ENCODE data around the gene UBAC1. TPM values are rescaled to one million over a fixed set of nuclear protein-coding genes. Genes with fewer than 3 reads are reported as not detected.

UBAC1 gene
- total RNA-seq, 2 donors from 2014 or later: 37.9 to 39.3 TPM

- no peak overlapping the region for H3K27ac ChIP-seq
- DNase-seq (ENCODE audit: low spot score) (no peak), ATAC-seq (ENCODE audit: insufficient number of reproducible peaks, low FRiP score, low read depth) (no peak)
- TF ChIP-seq CTCF (IDR thresholded peaks at IDR 0.05): no peak
- no peaks in the 10 kb centered on the region for H3K27me3 ChIP-seq (replicated peaks; ENCODE audit: insufficient read depth)
- H3K4me3 ChIP-seq: no peak overlapping the region
- no peaks in the 10 kb centered on the region for H3K36me3 ChIP-seq
- peaks cover 16 to 41% of the 10 kb centered on the region in 2 donors for H3K4me1 ChIP-seq (ENCODE audit: control insufficient read depth in 1 of 2, low read depth in 2 of 2)
- no peaks in the 10 kb centered on the region for H3K9me3 ChIP-seq
Observed at GRCh38 chr9:135888766-135889394, 72.3 kb downstream of the UBAC1 start.

GRCh38 chr9:135888126-135888765 is 72.9 kb downstream of the UBAC1 start:
- Histone ChIP-seq H3K36me3 (no peaks in the 10 kb centered on the region), H3K27ac (no peak overlapping the region), H3K9me3 (no peaks in the 10 kb centered on the region), H3K4me1 (ENCODE audit: control insufficient read depth in 1 of 2, low read depth in 2 of 2) (peaks cover 16 to 41% of the 10 kb centered on the region in 2 donors), H3K27me3 (replicated peaks; ENCODE audit: insufficient read depth) (no peaks in the 10 kb centered on the region), H3K4me3 (no peak overlapping the region)
- no peak for ATAC-seq (ENCODE audit: insufficient number of reproducible peaks, low FRiP score, low read depth)
- TF ChIP-seq CTCF (IDR thresholded peaks at IDR 0.05): no peak
- no peak for DNase-seq (ENCODE audit: low spot score)

GRCh38 chr9:135887585-135888050 is 73.6 kb downstream of the UBAC1 start:
- peaks cover 16 to 41% of the 10 kb centered on the region in 2 donors for H3K4me1 ChIP-seq (ENCODE audit: control insufficient read depth in 1 of 2, low read depth in 2 of 2)
- no peaks in the 10 kb centered on the region for H3K27me3 ChIP-seq (replicated peaks; ENCODE audit: insufficient read depth)
- DNase-seq (ENCODE audit: low spot score): no peak
- ATAC-seq (ENCODE audit: insufficient number of reproducible peaks, low FRiP score, low read depth): no peak
- no peak for TF ChIP-seq CTCF (IDR thresholded peaks at IDR 0.05)
- H3K36me3 ChIP-seq: no peaks in the 10 kb centered on the region
- peak overlapping the region; percentile 20 for H3K4me3 ChIP-seq
- no peak overlapping the region for H3K27ac ChIP-seq
- no peaks in the 10 kb centered on the region for H3K9me3 ChIP-seq

- Histone ChIP-seq H3K27me3 (replicated peaks; ENCODE audit: insufficient read depth) (no peaks in the 10 kb centered on the region), H3K27ac (peak overlapping the region in 1 of 2 donors; percentile 7), H3K9me3 (no peaks in the 10 kb centered on the region), H3K4me1 (ENCODE audit: control insufficient read depth in 1 of 2, low read depth in 2 of 2) (peaks cover 16 to 41% of the 10 kb centered on the region in 2 donors), H3K4me3 (peak overlapping the region; percentile 20), H3K36me3 (no peaks in the 10 kb centered on the region)
- TF ChIP-seq CTCF (IDR thresholded peaks at IDR 0.05): no peak
- DNase-seq (ENCODE audit: low spot score): peak; percentile 35
- no peak for ATAC-seq (ENCODE audit: insufficient number of reproducible peaks, low FRiP score, low read depth)
Observed at GRCh38 chr9:135887021-135887507, 74.1 kb downstream of the UBAC1 start.

- Histone ChIP-seq H3K27me3 (replicated peaks; ENCODE audit: insufficient read depth) (no peaks in the 10 kb centered on the region), H3K4me3 (peak overlapping the region; percentile 20), H3K27ac (no peak overlapping the region), H3K36me3 (no peaks in the 10 kb centered on the region), H3K4me1 (ENCODE audit: control insufficient read depth in 1 of 2, low read depth in 2 of 2) (peaks cover 16 to 41% of the 10 kb centered on the region in 2 donors), H3K9me3 (no peaks in the 10 kb centered on the region)
- TF ChIP-seq CTCF (IDR thresholded peaks at IDR 0.05): no peak
- DNase-seq (ENCODE audit: low spot score) (no peak), ATAC-seq (ENCODE audit: insufficient number of reproducible peaks, low FRiP score, low read depth) (no peak)
Observed at GRCh38 chr9:135886147-135886981, 74.8 kb downstream of the UBAC1 start.

Measured in thoracic aorta (tissue), 2 donors.